GM21381 (cell line): ENCODE measurements around the gene REV1.
"Not testable (repeated sequence)": the region's sequence is repeated elsewhere in the genome, so short reads cannot be mapped to it uniquely, and the experiment has no call there.

Experiments used
- ATAC-seq: cut with Tn5 transposase; IDR thresholded peaks from one replicate; pipeline ENCODE4 v1.9.1; 2021; ENCODE audit warnings: mild to moderate bottlenecking, moderate library complexity; ENCODE audit not compliant: unreplicated experiment

REV1 gene

DNA sequence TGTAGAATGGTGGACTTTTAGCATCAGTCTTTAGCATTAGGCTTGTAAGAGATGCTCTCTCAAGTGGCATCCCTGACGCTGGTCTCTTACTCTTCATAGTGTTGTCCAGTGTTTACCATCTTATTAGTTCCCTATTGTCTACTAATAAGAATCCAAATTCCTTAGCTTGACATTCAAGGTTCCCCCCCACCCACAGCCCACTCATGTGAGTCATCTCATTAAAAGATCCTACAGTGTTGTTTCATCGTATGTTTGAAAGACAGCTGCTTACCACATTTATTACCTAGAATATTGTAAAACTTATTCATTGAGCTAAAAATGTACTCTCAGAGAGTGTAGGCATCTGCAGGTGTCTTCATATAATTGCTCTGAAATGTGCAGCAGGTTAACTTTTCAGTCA, 124.2 kb downstream of the REV1 start:
- ATAC-seq = no peak

DNA sequence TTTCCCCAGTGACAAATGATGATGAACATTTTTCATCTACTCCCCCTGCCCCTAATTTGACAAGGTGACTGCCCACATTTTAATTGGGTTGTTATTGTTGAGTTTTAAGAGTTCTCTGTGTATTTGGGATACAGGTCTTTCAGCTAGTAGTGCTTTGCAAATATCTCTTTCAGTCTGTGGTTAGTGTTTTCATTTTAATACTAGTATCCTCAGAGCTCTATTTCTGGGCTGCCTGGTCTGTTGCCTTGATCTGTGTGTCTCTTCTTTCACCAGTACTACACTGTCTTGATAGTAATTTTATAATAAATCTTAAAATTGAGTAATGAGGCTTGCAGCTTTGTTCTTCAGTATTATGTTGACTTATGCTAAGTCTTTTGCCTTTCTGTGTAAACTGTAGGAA, 133.0 kb downstream of the REV1 start:
- ATAC-seq = no peak

DNA sequence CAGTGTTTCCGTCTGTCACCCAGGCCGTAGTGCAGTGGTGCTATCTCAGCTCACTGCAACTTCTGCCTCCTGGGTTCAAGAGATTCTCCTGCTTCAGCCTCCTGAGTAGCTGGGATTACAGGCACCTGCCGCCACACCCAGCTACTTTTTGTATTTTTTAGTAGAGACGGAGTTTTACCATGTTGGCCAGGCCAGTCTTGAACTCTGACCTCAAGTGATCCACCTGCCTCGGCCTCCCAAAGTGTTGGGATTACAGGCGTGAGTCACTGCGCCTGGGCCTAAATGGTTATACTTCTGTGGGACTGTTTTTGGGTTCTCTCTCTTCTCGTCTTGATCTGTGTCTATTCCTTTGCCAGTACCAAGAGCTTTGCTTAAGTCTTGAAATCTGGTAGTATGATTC, 135.0 kb downstream of the REV1 start:
- not testable (repeated sequence) for ATAC-seq

DNA sequence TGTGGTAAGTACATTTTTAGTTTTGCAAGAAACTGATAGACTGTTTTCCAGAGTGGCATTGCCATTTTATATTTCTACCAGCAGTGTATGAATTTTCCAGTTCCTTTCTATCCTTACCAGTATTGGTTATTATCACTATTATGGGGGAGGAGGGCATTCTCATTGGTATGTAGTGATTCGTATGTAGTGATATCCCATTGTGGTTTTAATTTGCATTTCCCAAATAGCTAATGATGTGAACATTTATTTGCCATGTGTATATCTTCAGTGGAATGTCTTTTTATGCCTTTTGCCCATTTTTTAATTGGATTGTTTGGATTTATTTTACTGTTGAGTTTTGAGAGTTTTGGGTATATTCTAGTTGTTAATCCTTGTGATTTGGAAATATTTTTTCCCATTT, 135.7 kb downstream of the REV1 start:
- no peak for ATAC-seq
